Fibroblast of skin of left biceps (primary cell): ENCODE data around the gene ANKS1A.

Experiments used
- DNase-seq, 2 experiments: peaks; one replicate each; pipeline ENCODE4 v3.0.0-alpha.2; 2013; ENCODE audit warnings: low read depth in 2 of 2

ANKS1A gene

DNA sequence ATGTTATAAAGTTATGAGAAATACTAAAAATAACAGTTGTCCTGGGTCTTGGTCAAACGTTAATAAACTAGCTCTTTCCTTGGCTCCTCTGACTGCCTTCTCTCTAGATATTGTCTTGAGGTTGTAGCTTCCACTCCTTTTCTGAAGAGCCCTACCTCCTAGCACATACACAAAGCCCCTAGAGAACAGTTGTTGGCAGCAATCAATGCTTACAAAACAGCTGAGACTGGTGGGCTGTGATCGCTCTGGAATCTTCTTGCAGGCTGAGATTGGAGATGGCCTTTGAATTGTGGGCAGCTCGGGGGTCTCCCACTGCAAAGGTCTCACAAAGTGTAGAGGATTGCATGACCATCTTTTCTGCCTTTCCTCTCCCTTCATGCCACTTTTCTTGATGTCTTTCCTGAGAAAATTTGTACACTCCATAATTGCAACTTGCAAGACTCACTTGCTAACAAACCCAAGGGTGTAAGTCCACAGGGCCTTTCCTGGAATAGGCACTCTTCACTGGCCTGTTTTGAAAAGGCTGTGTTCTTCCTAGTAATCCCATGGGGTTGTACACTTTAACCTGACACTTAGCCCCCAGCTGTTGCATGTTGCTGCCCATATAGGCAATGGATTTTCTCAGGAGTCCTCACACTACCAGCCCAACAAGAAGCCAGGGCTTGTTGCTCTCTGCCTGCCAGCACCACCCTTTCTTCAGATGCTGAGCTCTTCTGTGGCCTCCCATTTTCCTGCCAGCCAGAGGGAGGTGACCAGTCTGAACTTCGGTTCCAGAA, 152.2 kb downstream of the ANKS1A start:
- DNase-seq = no peak

DNA sequence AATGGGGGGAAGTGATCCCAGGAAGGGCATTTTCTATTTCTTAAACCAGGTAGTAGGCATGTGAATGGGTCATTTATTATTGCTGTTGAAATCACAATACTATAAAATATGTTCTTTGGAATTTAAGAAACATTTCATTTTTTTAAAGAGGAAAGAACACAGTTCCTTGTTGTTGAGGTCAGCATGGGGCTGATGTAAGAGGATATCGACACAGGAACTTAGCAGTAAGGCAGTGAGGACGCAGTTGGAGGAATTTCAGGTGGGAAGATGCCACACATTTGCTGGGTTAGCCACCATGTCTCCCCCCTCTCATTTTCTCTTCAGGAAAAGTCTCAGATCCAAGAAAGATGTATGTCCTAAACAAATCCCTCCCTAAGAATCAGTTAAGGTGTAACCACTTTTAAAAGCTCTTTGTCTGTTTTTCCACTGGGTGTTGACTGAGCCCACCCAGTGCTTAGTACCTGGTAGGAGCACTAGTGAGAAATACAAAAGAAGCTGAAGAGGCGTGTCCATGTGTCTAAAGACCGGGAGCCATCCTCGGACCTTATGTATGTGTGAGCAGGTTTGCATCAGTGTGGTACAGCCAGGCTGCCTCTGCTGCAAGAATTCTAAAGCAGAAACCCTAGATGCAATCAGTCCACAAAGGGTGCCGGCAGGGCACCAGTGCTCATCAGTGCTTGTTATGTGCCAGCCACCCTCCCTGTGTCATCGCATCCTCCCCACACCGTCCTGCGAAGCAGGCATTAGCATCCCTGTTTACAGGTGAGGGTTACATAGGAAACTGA, 153.2 kb downstream of the ANKS1A start:
- DNase-seq = no peak

DNA sequence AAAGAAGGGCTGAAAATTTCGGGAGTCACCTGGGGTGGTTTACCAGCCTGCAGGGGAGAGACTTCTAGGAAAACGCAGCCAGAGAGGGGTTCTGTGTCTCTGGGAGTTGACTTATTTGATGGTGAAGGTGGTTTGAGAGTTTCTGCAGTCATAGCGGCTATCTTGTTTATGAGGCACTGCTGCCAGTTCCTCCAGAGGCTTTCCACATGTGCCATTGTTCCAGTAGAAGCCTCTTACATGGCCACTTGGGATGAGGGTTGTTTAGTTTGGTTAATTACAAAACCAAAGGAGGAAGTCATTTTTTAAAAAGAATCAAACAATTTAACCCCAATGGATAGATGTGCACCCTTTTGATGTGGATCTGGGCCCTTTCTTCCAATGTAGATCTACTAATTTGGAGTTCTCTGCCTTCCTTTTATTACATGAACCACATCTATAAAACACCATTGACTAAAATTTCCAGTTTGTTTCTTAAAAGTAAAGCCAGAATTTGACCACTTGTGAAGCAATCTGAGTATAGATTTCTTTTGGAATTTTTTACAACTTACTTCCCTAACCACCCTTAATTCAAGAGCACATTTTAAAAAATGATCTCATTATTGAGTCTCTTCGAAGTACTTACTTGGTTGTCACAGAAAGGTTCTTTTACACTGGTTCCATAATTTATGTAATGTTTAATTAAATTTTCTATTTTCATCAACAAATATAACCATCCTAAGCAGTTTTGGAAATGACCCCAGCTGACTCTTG, 154.5 kb downstream of the ANKS1A start:
- DNase-seq = no peak

DNA sequence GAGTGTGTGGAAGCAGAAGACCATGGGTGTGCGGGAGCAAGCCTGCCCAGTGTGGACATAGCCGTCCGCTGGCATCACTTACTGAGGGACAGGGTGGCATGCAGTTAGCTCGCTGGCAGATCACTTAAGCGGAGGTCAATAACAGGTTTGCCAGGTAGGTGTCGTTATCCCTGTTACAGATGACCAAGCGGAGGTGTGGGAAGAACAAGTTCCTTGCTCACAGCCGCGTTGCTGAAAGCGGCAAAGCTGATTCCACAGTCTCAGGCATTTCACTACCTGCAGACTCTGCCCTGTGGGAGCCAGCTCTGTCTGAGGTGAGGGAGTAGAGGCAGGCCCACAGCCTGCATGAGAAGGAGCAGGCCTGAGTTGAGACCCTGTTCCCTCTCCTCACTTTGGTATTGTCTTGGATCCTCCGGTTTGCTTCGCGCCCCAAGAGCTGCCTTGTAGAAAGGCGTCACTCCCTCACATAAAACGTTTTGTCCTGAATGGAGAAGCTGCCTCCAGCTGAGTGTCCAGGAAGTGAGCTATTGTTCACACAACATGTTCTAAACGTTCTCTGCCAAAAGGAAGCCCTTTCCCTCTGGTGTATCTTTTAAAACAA, 155.2 kb downstream of the ANKS1A start:
- DNase-seq = no peak

DNA sequence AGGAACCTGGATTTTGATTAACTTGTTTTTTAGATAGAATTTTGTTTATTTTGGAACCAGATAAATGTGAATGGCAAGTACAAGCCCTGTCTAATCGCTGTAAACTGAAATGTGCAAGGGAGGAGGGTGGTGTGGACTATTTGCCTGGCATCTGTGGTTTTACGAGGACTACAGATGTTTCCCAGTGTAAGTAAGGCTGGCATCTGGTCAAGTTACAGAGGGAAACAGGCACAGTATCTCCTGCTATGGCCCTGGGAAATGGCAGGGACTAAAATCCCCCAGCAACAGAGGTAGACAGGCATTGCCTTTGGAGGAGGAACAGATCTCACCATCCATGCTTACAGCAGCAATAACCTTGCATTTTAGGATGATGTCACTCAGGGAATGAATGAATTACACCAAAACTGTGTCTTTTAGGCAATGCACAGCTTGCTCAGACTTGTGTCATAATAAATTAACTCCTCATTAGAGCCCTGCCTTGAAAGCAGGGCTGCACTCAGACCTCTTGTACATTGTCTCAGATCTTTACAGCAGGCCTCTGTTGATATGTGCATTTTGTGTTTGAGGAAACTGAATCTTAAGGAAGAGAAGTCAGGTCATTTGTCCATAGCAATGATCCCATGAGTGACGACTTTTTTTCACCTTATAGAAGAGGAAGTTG, 155.8 kb downstream of the ANKS1A start:
- DNase-seq = no peak

DNA sequence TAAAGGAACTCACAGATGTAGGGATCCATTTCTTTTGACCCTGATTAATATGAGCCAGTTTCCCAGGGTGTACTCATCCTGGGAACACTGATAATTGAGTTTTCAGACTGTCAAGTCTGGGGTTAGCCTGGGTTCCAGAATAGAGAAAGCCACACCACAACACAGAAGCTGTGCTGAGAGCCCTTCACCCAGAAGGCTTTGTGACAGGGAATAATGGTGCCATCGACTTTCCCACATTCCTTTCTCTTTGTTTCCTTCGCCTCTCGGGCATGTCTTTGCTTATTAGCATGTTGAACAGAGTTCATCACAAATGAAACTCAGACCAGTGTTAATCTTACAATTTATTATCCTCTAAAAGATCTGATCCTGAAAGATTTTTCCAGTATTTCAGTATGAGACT, 157.0 kb downstream of the ANKS1A start:
- no peak for DNase-seq

DNA sequence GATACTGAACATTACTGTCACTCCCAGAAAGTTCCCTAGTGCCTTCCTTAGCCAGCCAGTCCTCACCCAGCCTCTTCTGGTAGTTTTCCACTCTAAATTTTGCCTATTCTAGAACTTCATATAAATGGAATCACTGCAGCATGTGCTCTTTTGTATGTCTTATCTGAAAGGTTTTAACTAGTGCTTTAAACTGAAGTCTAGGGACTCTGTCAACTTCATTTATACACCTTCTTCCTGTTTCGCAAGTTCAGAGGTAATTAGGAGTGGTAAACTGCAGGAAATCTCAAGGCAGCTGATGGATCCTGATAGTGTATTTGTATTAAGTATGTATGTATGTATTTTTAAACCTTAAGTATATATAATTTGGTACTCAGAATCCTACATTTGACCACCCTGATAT, 157.8 kb downstream of the ANKS1A start:
- DNase-seq = no peak

DNA sequence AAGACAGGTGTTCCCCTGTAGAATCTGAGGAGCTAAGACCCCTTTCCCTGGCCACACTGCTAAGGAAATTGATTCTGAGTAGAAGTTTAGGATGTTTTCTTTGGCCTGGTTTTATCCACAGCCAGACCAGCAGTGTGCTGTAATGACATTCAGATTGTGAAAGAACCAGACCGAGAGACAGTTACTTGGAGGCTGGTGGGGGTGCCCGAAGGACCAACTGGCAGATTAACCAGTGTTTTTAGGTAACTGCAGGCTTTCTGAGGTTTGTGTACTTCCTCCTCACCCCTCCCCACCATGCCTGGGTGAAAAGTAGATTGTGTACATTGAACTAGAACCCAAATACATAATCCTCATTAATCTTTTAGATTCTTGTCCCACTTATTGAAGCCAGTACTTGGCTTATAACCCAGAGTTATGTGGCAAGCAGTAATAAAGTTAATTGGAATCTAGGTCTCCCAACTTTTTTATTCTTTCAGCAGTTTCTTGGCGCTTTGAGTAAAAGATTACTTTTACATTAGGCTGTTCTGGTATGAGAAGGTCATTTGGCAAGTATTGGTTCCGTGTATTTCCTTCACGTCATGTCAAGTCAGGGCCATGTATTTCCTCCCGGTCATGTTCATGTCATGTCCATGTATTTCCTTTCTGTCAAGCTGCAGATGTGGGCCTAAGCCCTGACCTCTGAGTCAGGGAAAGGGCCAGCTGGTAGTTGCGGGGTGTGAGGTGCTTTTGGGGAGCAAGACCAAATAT, 158.4 kb downstream of the ANKS1A start:
- DNase-seq = no peak

DNA sequence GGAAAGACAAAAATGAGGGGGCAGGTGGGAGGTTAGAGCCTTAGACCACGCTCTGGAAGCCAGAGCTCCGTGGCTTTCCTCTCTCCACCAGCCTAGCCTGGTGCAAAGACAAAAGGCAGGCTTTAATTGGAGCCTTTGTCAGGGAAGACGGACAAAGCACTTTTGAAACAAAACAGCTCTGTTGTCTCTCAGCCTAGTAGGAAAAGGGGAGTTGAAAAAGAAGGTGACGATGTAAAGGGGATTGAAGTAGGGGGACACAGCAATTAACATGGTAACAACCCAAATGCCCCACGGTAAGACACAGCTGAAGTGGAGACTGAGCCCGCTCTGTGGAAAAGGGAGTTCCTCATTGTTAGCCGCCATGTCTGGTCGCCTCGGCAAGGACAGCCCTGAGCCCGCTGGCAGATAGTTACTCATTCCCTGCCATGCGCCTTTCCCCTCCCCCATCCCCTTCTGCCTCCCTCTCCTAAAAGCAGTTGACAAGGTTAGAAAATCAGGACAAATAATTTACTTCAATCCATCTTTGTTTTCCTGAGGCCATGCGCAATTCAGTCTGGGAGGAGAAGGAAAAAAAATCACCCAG, 159.1 kb downstream of the ANKS1A start:
- DNase-seq = no peak

DNA sequence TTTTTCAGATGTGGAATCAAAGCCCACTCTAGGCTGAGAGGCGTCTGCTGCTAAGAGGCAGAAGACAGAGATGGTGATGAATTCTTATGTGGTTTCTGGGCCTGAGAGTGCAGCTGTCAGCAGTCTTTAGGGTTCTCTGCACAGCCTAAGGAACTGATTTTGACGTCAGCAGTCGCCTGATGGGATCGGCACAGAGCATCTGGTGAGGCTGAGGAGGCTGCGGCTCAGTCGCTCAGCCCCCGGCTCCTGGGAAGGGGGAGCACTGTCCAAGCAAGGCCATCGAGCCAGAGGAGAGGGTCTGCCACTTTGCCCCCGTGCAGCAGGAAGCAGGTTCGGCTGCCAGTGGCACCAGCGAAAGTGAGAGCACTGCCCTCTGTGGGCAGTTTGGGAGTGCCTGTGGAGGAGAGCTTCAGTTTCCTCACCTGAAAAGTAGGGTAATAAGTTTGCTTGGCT, 159.6 kb downstream of the ANKS1A start:
- DNase-seq = peak; percentile 50 to 52

DNA sequence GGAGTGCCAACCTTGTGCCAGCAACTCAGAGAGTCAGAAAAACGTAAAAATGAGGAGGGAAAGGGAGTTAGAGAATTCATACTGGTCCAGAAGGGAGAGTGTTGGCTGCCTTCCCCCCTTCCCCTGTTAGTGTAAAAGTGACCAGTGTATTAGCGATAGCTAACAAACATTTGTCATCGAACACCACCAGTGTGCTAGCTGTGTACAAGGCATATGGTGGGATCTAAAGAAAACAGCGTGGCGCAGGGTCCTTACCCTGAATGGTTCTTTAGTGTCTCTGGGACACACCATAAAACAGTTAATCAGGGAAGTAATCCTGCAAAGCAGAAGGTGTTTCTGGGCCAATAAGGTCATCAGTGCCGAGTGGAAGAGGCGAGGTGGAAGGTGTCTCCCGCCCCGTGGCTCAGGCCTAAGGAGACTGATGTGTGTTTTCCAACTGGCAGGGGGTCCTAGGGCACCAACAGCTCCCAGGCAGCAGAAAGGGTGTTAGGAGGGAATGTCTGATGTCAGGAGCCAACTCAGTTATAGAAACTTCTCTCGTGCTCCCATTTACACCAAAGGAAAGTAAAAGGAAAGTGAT, 160.2 kb downstream of the ANKS1A start:
- DNase-seq = no peak

DNA sequence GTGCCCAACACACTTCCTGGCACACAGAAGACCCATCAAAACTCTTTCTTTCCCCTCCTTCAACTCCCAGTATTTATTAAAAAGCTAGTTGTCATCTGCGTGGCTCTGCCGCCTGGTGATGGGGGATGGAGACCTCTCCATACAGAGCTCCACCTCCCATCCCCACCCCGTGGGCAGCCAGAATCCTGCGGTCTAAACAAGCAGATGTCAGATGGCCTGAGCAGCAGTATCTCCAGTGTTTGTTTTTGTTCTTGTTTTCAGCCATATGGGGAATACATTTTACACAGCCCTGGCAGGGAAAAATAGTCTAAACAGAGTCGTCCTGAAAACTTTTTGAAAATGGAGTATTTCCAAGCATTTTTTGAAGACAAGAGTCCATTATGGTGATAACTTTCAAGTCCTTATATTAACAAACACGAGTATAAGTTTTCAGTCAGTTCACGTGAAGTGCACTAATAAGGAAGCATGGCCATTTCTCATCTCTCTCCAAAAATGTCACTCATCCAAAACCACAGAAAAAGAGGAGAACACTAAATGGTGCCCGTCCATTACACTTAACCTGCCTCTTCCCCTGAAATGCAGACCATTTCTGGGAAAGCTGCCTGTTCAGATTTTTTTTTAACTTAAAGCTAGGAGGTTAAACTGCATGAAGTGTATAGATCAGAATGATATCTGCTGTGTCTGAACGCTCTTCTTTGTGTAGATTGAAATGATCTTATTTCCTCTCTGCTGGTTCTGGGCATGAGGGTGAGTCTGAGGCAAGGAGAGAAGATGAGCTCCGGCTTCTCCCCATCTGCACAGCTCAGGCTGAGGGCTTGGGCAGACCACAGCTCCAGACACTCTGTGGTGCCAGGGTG, 161.1 kb downstream of the ANKS1A start:
- DNase-seq = peak; percentile 48 to 50

DNA sequence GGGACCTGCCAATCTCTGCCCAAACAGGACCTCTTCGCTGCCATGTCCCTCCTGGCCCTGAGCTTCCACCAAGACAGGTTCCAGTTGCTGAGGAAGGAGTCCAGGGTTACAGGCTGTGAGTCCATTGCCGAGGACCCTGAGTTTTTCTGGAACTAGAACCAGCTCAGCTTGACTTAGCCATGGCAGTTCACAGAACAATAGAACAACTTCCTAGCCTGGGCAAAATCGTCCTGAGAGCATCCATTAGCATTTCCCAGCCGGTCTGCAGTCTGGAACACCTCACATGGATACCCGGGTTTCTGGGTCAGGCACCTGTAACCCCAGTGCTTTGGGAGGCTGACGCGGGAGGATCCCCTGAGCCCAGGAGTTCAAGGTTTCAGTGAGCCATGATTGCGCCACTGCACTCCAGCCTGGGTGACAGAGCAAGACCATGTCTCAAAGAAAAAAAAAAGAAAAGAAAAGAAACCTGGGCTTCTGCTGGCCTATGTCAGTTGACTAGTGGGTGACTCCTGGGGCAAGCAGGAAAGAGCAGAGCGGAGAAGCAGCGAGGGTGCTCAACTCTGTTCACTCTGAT, 161.8 kb downstream of the ANKS1A start:
- DNase-seq = no peak

DNA sequence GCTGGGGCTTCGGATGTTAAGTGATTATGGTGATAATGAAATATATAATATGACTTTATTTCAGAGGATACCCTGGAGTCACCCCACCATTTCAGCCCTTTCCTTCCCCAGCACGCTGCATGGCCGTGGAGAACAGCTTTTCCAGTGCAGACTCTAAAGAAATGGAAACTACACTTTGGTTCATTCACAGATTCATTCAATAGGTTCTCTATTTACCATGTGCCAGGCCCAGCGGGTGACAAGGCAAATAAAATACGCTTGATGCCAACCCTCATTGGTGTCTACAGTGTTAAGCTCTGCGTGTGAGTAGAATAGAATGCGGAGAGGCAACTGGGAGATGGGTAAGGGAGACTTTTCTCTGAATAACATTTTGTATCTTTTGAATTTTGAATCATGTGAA, 162.3 kb downstream of the ANKS1A start:
- DNase-seq = no peak

DNA sequence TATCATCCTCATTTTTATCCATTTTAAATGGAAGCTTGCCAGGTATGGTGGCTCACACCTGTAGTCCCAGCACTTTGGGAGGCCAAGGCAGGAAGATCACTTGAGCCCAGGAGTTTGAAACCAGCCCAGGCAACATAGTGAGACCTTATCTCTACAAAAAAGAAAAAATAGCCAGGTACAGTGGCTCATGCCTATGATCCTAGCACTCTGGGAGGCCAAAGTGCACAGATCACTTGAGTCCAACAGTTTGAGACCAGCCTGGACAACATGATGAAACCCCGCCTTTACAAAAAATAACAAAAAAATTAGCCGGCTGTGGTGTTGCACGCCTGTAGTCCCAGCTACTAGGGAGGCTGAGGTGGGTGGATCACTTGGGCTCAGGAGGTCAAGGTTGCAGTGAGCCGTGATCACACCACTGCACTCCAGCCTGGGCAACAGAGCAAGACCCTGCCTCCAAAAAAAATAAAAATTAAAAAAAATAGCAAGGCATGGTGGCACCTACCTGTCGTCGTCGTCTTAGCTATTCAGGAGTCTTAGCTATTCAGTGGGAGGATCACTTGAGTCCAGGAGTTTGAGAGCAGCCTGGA, 163.0 kb downstream of the ANKS1A start:
- DNase-seq = no peak

DNA sequence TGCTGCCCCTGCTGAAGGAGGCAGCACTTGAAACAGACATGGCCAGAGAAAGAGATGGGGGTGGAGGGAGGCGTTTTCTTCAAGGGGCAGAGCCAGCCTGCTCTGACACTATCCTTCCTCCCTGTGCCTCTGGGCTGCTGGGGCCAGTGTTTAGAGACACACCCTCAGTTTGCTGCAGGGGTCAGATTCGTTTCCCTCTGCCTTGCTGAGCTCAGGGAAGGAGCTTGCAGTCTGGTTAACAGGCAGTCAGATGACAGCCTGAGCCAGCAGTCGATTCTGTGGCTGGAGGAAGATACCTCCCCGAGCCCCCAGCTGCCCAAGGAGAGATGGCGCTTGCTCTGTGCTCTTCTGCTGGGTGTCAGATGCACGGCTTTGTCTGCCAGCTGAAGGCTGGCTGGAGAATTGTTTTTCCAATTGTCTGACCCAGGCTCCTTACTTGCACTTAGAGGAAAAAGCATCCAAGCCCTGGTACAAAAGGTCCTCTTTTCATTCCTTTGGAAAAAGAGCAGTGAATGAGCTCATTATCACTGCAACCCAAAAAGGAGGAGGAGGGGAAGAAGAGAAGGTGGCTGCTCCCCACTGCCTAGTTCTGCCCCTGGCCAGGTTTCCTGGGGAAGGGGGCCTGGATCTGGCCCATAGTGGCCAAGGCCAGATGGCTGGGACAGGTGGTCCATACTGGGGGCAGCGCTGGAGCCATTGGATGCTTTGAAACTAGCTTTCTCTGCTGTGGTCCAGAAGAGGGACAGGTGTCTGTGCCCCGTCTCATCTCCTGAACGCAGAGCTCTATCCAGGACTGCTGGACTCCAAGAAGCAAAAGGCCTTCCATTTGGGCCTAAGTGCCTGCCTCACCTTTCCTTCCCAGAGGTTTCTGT, 163.9 kb downstream of the ANKS1A start:
- DNase-seq = no peak

DNA sequence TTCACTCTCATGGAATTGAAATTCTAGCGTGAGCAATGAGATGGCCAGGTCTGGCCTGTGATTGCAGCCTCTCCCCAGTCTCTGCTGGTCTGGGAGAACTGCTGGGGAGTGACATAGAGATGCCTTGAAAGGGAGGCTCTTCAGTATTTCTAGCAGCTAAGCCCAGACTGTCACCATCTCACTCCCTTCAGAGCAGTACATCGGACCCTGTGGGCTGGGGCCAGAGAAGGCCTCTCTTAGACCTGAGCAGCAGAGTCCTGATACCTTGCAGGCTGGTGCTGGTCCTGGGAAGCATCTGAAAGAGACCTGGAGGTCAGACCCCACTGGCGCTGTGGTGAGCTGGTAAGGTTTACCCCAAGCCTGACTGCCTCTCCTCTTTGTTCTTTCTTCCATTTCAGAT, 164.6 kb downstream of the ANKS1A start:
- DNase-seq = no peak
